ENCODE measurements around the gene OR2L2.

OR2L2 gene

DNA sequence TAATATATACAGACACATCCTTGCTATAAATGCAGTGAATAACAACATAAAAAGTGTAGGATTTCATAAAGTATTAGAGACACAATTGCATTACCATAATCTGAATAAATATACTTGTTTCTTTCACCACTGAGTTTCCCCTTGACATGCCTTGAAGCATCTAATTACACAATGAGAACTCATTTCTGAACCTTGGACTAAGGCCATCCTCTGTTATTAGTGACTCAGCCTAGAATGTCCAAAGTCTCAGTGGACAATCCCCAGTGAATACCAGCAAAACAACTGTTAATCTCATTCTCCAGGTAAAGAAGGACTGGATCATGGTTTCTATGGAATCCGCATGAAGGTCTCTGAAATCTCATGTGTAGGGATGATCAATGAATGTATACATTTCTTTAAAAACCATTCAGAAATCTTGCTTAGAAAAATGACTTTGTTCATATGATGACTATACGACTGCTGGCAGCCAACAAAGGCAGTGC lies 16.6 kb upstream of the OR2L2 start, which contains the start of gene OR2L5:
Gene OR2L5 (plus strand): TSS at position 432 of the 482 bp plus-strand sequence. CDS start 8,288 bp downstream, outside the sequence.
- no peak within 1 kb of the TSS for H3K4me2 ChIP-seq (ENCODE audit: low read depth, low read length, poor library complexity, severe bottlenecking)
- no peaks in the 10 kb centered on the region for H4K20me1 ChIP-seq (ENCODE audit: insufficient read depth, low read length, poor library complexity, severe bottlenecking)
- no peaks in the 10 kb centered on the region for H3K4me1 ChIP-seq (ENCODE audit: insufficient read depth, low read length, poor library complexity, severe bottlenecking)
- no peaks in the 10 kb centered on the region for H3F3A ChIP-seq (ENCODE audit: low read depth)
- H3K9me3 ChIP-seq (ENCODE audit: insufficient read depth, low read depth, low read length), result 0 out of 2 replicates have a peak, but pooled peaks cover 3% of the 10 kb centered on the region
- H3K27me3 ChIP-seq (ENCODE audit: insufficient read depth, low read length, poor library complexity, severe bottlenecking), result no peaks in the 10 kb centered on the region
- H3K36me3 ChIP-seq (ENCODE audit: insufficient read depth, low read length), result no peaks in the 10 kb centered on the region
- H3K9me2 ChIP-seq (replicated peaks; ENCODE audit: low read depth, low read length), result no peaks in the 10 kb centered on the region
- H3K9ac ChIP-seq (ENCODE audit: low read depth, low read length, poor library complexity, severe bottlenecking), result no peak within 1 kb of the TSS
- H3K79me2 ChIP-seq (ENCODE audit: insufficient read depth, low read length), result no peaks in the 10 kb centered on the region
- no peak for TF ChIP-seq EZH2phosphoT487 (IDR thresholded peaks at IDR 0.05; ENCODE audit: borderline replicate concordance)
- TF ChIP-seq, protein P1, sequence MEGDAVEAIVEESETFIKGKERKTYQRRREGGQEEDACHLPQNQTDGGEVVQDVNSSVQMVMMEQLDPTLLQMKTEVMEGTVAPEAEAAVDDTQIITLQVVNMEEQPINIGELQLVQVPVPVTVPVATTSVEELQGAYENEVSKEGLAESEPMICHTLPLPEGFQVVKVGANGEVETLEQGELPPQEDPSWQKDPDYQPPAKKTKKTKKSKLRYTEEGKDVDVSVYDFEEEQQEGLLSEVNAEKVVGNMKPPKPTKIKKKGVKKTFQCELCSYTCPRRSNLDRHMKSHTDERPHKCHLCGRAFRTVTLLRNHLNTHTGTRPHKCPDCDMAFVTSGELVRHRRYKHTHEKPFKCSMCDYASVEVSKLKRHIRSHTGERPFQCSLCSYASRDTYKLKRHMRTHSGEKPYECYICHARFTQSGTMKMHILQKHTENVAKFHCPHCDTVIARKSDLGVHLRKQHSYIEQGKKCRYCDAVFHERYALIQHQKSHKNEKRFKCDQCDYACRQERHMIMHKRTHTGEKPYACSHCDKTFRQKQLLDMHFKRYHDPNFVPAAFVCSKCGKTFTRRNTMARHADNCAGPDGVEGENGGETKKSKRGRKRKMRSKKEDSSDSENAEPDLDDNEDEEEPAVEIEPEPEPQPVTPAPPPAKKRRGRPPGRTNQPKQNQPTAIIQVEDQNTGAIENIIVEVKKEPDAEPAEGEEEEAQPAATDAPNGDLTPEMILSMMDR (conservative IDR thresholded peaks at IDR 0.05; ENCODE audit: low read length), result no peak
- no peak within 1 kb of the TSS for H2AFZ ChIP-seq (ENCODE audit: low read length)
- no peak within 1 kb of the TSS for H3K4me3 ChIP-seq (ENCODE audit: low read length, poor library complexity, severe bottlenecking)

DNA sequence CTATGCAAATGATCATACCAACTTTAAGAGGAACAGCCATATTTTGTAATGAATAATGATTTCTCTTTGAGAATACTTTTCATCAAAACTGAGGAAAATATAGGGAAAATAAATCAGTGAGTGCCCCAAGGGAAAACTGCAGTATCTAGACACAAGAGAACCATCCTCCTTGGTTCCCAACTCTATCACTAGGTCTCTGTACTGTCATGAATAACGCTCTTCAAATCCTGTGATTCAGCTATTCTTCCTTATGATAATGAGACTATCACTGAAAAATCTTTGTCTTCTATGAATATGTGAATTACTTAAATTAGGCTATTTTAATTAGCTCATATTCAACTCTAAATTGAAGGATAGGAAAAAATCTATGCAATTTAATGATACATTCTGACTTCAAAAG lies 14.1 kb upstream of the OR2L2 start:
- TF ChIP-seq, protein P1 (conservative IDR thresholded peaks at IDR 0.05; ENCODE audit: low read length), result no peak
- no peak for TF ChIP-seq EZH2phosphoT487 (IDR thresholded peaks at IDR 0.05; ENCODE audit: borderline replicate concordance)
- Histone ChIP-seq H3K27me3 (ENCODE audit: insufficient read depth, low read length, poor library complexity, severe bottlenecking) (no peaks in the 10 kb centered on the region), H2AFZ (ENCODE audit: low read length) (no peak overlapping the region), H3F3A (ENCODE audit: low read depth) (no peaks in the 10 kb centered on the region), H3K9ac (ENCODE audit: low read depth, low read length, poor library complexity, severe bottlenecking) (no peak overlapping the region), H3K4me3 (ENCODE audit: low read length, poor library complexity, severe bottlenecking) (no peak overlapping the region), H3K9me2 (replicated peaks; ENCODE audit: low read depth, low read length) (no peaks in the 10 kb centered on the region), H3K9me3 (ENCODE audit: insufficient read depth, low read depth, low read length) (no peaks in the 10 kb centered on the region), H3K4me1 (ENCODE audit: insufficient read depth, low read length, poor library complexity, severe bottlenecking) (no peaks in the 10 kb centered on the region), H3K79me2 (ENCODE audit: insufficient read depth, low read length) (no peaks in the 10 kb centered on the region), H3K4me2 (ENCODE audit: low read depth, low read length, poor library complexity, severe bottlenecking) (no peak overlapping the region), H3K36me3 (ENCODE audit: insufficient read depth, low read length) (no peaks in the 10 kb centered on the region), H4K20me1 (ENCODE audit: insufficient read depth, low read length, poor library complexity, severe bottlenecking) (no peaks in the 10 kb centered on the region)

DNA sequence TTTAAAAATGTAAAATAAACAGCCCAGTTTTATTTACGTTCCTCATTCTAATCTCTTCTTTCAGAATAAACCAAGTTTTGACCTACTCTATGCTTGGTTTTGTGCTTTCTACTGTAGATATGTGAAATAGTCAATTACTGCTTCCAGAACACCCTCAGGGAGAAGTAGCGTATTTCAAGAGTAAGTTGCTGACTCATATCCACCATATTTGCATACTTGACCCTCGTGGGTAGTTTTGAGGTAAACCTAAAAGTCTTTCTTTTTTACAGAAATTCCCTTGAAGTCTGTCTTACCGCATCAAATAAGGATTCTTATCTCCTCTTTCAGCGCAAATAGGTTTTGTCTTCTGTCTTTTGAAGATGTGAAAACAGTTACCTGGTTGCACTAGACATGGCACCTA lies 15.3 kb downstream of the OR2L2 start:
- no peaks in the 10 kb centered on the region for H3K9me2 ChIP-seq (replicated peaks; ENCODE audit: low read depth, low read length)
- H3F3A ChIP-seq (ENCODE audit: low read depth), result no peaks in the 10 kb centered on the region
- H3K79me2 ChIP-seq (ENCODE audit: insufficient read depth, low read length), result no peaks in the 10 kb centered on the region
- H2AFZ ChIP-seq (ENCODE audit: low read length), result no peak overlapping the region
- no peaks in the 10 kb centered on the region for H3K4me1 ChIP-seq (ENCODE audit: insufficient read depth, low read length, poor library complexity, severe bottlenecking)
- TF ChIP-seq EZH2phosphoT487 (IDR thresholded peaks at IDR 0.05; ENCODE audit: borderline replicate concordance), result no peak
- TF ChIP-seq, protein P1 (conservative IDR thresholded peaks at IDR 0.05; ENCODE audit: low read length), result no peak
- H3K4me3 ChIP-seq (ENCODE audit: low read length, poor library complexity, severe bottlenecking), result no peak overlapping the region
- H3K27me3 ChIP-seq (ENCODE audit: insufficient read depth, low read length, poor library complexity, severe bottlenecking), result no peaks in the 10 kb centered on the region
- no peak overlapping the region for H3K4me2 ChIP-seq (ENCODE audit: low read depth, low read length, poor library complexity, severe bottlenecking)
- no peak overlapping the region for H3K9ac ChIP-seq (ENCODE audit: low read depth, low read length, poor library complexity, severe bottlenecking)
- H3K9me3 ChIP-seq (ENCODE audit: insufficient read depth, low read depth, low read length), result no peaks in the 10 kb centered on the region
- H3K36me3 ChIP-seq (ENCODE audit: insufficient read depth, low read length), result no peaks in the 10 kb centered on the region
- H4K20me1 ChIP-seq (ENCODE audit: insufficient read depth, low read length, poor library complexity, severe bottlenecking), result no peaks in the 10 kb centered on the region

All from Loucy (cell line).